SK-N-SH (cell line): ENCODE measurements around the gene TBX2. TPM values are rescaled to one million over a fixed set of nuclear protein-coding genes. Genes with fewer than 3 reads are reported as not detected.
A peak's percentile ranks its signal among the peaks of the same experiment; 100 is the strongest.

Source experiments
- CTCF ChIA-PET: fragments of 300-600, 350-600 bp; formaldehyde crosslinking; extraction: SDS; loops from one replicate; lab custom pipeline; 2021; lab: Yijun Ruan, JAX
- POLR2A ChIA-PET: fragments of 350-600 bp; sonication (Branson Sonifier 250); formaldehyde crosslinking; extraction: SDS; loops from one replicate; lab custom pipeline; 2020; ENCODE audit warnings: antibody characterized with exemption, inconsistent platforms; lab: Yijun Ruan, JAX
- DNase-seq: peaks from one replicate; pipeline ENCODE4 v3.0.0; 2012
- H2AFZ ChIP-seq: fragments of 200-600 bp; sonication (generic); 2 replicates; pipeline ENCODE4 v1.8.1; 2016; ENCODE audit warnings: antibody characterized with exemption, mild to moderate bottlenecking, low read depth
- H3F3A ChIP-seq: fragments of 200-600 bp; sonication (generic); replicated peaks from 2 replicates; pipeline ENCODE3; 2016; ENCODE audit warnings: antibody characterized with exemption, mild to moderate bottlenecking; ENCODE audit not compliant: insufficient read depth
- H3K27ac ChIP-seq, 2 experiments: fragments of 200-500 bp in 1 of 2; fragments of 200-600 bp in 1 of 2; sonication (Bioruptor generic) in 1 of 2; sonication (generic), shearing (Covaris generic) in 1 of 2; 2 replicates each; pipeline versions ENCODE4 v1.5.1 to v1.6.1; 2014 to 2016; ENCODE audit warnings: low read depth in 2 of 2, inconsistent platforms in 1 of 2, low read length in 1 of 2, mild to moderate bottlenecking in 1 of 2, mixed read lengths in 1 of 2
- H3K27me3 ChIP-seq: fragments of 200-600 bp; sonication (generic), shearing (Covaris generic); 2 replicates; pipeline ENCODE4 v1.6.1; 2016; ENCODE audit warnings: mixed run types; ENCODE audit not compliant: insufficient read depth
- H3K36me3 ChIP-seq, 2 experiments: fragments of 200-500 bp in 1 of 2; fragments of 200-600 bp in 1 of 2; sonication (Bioruptor generic) in 1 of 2; sonication (generic) in 1 of 2; replicated peaks in 1 of 2; 2 replicates each; pipeline versions ENCODE3 to v1.5.1; 2014 to 2016; ENCODE audit warnings: low read length in 1 of 2, mild to moderate bottlenecking in 1 of 2; ENCODE audit not compliant: insufficient read depth in 2 of 2, control insufficient read depth in 1 of 2
- H3K4me1 ChIP-seq, 2 experiments: fragments of 200-500 bp in 1 of 2; fragments of 200-600 bp in 1 of 2; sonication (Bioruptor generic) in 1 of 2; sonication (generic), shearing (Covaris generic) in 1 of 2; 2 replicates each; pipeline versions ENCODE4 v1.5.1 to v1.6.1; 2014 to 2016; ENCODE audit warnings: low read depth in 1 of 2, low read length in 1 of 2, mixed run types in 1 of 2; ENCODE audit not compliant: insufficient read depth in 2 of 2, control insufficient read depth in 1 of 2
- H3K4me2 ChIP-seq: fragments of 200-600 bp; sonication (generic), shearing (Covaris generic); 2 replicates; pipeline ENCODE4 v1.6.1; 2017; ENCODE audit warnings: mixed run types
- H3K4me3 ChIP-seq, 2 experiments: fragments of 200-500 bp in 1 of 2; fragments of 200-600 bp in 1 of 2; sonication (Bioruptor generic) in 1 of 2; sonication (generic), shearing (Covaris generic) in 1 of 2; 2 replicates each; pipeline versions ENCODE4 v1.5.1 to v1.8.1; 2014 to 2016; ENCODE audit warnings: low read depth in 2 of 2, inconsistent platforms in 1 of 2, low read length in 1 of 2, mild to moderate bottlenecking in 1 of 2, mixed read lengths in 1 of 2, moderate library complexity in 1 of 2
- H3K79me2 ChIP-seq: fragments of 200-600 bp; sonication (generic); 2 replicates; pipeline ENCODE4 v1.8.1; 2017; ENCODE audit warnings: mild to moderate bottlenecking; ENCODE audit not compliant: insufficient read depth
- H3K9ac ChIP-seq: fragments of 200-600 bp; sonication (generic); 2 replicates; pipeline ENCODE4 v1.6.1; 2017; ENCODE audit warnings: mixed run types
- H3K9me2 ChIP-seq: fragments of 200-600 bp; sonication (generic); 2 replicates; pipeline ENCODE4 v1.6.1; 2017; ENCODE audit warnings: mixed run types
- H3K9me3 ChIP-seq: fragments of 200-600 bp; sonication (generic); 2 replicates; pipeline ENCODE4 v1.6.1; 2017; ENCODE audit warnings: mixed run types, mild to moderate bottlenecking, moderate library complexity
- H4K20me1 ChIP-seq: fragments of 200-600 bp; sonication (generic); 2 replicates; pipeline ENCODE4 v1.6.1; 2017; ENCODE audit warnings: mild to moderate bottlenecking, mixed run types; ENCODE audit not compliant: insufficient read depth
- CHD2 ChIP-seq: fragments of 150-350 bp; IDR thresholded peaks from 2 replicates; pipeline ENCODE4 v1.6.1; 2018; ENCODE audit warnings: low read length; ENCODE audit not compliant: partially characterized antibody
- EP300 ChIP-seq, 2 experiments: IDR thresholded peaks; 2 replicates each; pipeline versions ENCODE4 v1.4.0 to v1.6.1; 2012; ENCODE audit warnings: borderline replicate concordance in 1 of 2, low read depth in 1 of 2, low read length in 1 of 2
- FOXJ3 ChIP-seq: sonication (generic); formaldehyde crosslinking; IDR thresholded peaks from 2 replicates; pipeline ENCODE4 v1.5.1; 2020; ENCODE audit warnings: mild to moderate bottlenecking, missing genetic modification reagents
- GATA2 ChIP-seq: sonication (generic); formaldehyde crosslinking; IDR thresholded peaks from 2 replicates; pipeline ENCODE4 v1.5.0; 2020; ENCODE audit warnings: mild to moderate bottlenecking, missing genetic modification reagents
- MXI1 ChIP-seq: IDR thresholded peaks from 2 replicates; pipeline ENCODE4 v1.6.1; 2012; ENCODE audit warnings: mild to moderate bottlenecking, low read depth, low read length, improper control_type of control experiment
- RCOR1 ChIP-seq: fragments of 150-350 bp; IDR thresholded peaks from 2 replicates; pipeline ENCODE4 v1.6.1; 2017; ENCODE audit warnings: antibody characterized with exemption, low read length
- RFX5 ChIP-seq: IDR thresholded peaks from 2 replicates; pipeline ENCODE4 v1.6.1; 2012; ENCODE audit warnings: mild to moderate bottlenecking, improper control_type of control experiment, low read length
- SMC3 ChIP-seq: IDR thresholded peaks from 2 replicates; pipeline ENCODE4 v1.6.1; 2012; ENCODE audit warnings: low read depth, low read length, improper control_type of control experiment
- TCF12 ChIP-seq: IDR thresholded peaks from 2 replicates; pipeline ENCODE4 v1.4.0; 2012
- YY1 ChIP-seq: IDR thresholded peaks from 2 replicates; pipeline ENCODE4 v1.4.0; 2012; ENCODE audit warnings: low read depth, mild to moderate bottlenecking
- WGBS: methylation state at CpG from one replicate; pipeline ENCODE4 v1.1.6; 2017; ENCODE audit warnings: low lambda C conversion rate; 5-methylcytosine and 5-hydroxymethylcytosine counted together
- polyA plus RNA-seq, 3 experiments: library from polyadenylated mRNA; depleted of rRNA; stranded (reverse); fragments of >200 nt; gene quantifications; 2 replicates each; pipeline ENCODE4 v1.2.3, GENCODE V29; 2012
- TF ChIP-seq, protein P1 (sequence below): fragments of 150-350 bp; IDR thresholded peaks from 2 replicates; pipeline ENCODE4 v1.6.1; 2016; ENCODE audit warnings: mild to moderate bottlenecking, low read depth, low read length
- TF ChIP-seq, protein P2 (sequence below): IDR thresholded peaks from 2 replicates; pipeline ENCODE4 v1.6.1; 2012; ENCODE audit warnings: mild to moderate bottlenecking, low read depth, low read length, moderate library complexity

TBX2 gene
- polyA plus RNA-seq, 1 of the 3 experiments (the other 2 are of a cell fraction), result 57.8 TPM

DNA sequence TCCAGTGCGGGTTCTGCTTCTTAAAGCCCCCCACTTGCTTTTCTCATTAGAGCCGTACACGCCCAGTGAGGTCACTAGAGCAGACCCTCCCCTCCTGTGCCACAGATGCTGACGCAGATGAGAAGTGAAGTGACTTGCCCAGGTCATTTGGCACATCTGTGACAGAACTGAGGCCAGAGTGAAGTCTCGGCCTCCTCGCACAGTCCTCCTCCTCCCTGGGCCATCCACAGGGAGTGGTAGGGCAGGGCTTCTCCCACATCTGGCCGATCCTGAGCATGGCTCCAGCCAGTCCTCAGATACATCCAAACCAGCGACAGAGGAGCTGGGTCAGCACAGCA is 15.3 kb upstream of the TBX2 start:
- TF ChIP-seq CHD2 (peak; percentile 41), RFX5 (no peak), RCOR1 (no peak)
- TF ChIP-seq, protein P1, sequence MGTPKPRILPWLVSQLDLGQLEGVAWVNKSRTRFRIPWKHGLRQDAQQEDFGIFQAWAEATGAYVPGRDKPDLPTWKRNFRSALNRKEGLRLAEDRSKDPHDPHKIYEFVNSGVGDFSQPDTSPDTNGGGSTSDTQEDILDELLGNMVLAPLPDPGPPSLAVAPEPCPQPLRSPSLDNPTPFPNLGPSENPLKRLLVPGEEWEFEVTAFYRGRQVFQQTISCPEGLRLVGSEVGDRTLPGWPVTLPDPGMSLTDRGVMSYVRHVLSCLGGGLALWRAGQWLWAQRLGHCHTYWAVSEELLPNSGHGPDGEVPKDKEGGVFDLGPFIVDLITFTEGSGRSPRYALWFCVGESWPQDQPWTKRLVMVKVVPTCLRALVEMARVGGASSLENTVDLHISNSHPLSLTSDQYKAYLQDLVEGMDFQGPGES, result no peak
- no peak overlapping the region for H3K9ac ChIP-seq
- WGBS, result 89% methylated on average over 8 of the region's 8 CpGs
- no peak for DNase-seq
- no peaks in the 10 kb centered on the region for H3K36me3 ChIP-seq
- no peaks in the 10 kb centered on the region for H3K27me3 ChIP-seq
- H3K9me2 ChIP-seq, result no peaks in the 10 kb centered on the region
- H4K20me1 ChIP-seq, result no peaks in the 10 kb centered on the region
- H3F3A ChIP-seq, result no peaks in the 10 kb centered on the region
- H3K27ac ChIP-seq, result peak overlapping the region; percentile 34 to 97; a peak in 3 of 4 replicates
- no peak overlapping the region for H3K4me3 ChIP-seq
- H3K4me1 ChIP-seq, result peaks cover 0 to 92% of the 10 kb centered on the region in 2 experiments; a peak in 3 of 4 replicates
- POLR2A ChIA-PET, result interaction anchor here (0.5 to 7.5 kb wide), 10 partner anchors 12 to 243 kb away, joined by 3 to 105 read pairs (median 4); partner anchors contain the start of gene TBX2
- no peaks in the 10 kb centered on the region for H3K79me2 ChIP-seq
- no peaks in the 10 kb centered on the region for H3K9me3 ChIP-seq
- H2AFZ ChIP-seq, result no peak overlapping the region
- CTCF ChIA-PET, result interaction anchor here (0.7 to 9.4 kb wide), 12 partner anchors 13 to 383 kb away, joined by 3 to 133 read pairs (median 5); partner anchors contain the start of gene TBX2
- no peak overlapping the region; the same call in 1 of the 2 replicates for H3K4me2 ChIP-seq

DNA sequence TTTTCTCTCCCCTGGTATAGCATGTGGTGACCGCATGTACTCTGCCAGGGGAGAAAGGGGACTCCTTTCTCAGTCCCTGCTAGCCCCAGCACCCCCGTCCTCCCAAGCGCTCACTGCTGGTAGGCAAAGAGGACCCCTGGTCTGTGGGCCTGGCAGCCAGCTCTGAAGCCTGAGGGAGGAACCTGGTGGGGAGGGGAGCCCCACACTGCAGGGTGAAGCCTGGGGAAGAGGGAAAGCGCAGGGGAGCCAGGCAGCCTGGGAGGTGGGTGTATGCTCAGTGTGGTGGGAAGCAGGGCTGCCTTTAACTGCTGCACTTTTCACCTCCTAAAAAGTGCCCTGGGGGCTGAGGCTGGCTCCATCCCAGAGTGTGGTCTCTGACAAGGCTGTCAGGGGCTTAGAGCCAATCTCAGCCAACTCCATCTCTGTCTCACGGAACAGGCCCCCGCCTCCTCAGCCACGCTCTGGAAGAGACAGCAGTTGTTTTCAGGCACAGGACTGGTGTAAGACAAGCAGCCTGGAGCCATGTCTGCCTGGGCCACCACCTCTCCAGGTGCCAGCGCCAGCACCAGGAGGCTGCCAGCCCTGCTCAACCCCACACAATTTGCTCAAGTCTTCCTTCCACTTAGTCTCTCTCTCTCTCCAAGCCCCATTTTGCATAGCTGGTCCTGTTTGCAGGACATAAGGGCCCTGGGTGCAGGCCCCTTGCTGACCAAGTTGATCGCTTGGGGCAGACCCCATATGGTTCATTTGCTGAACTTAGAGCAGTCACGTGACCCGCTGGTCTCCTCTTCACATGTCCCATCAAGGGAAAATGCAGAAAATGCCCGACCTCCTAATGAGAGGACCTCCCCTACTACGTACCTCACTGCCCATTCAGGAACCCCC is 14.7 kb upstream of the TBX2 start:
- no peaks in the 10 kb centered on the region for H3K27me3 ChIP-seq
- peak; percentile 42; the same call in 1 of the 2 replicates for TF ChIP-seq RCOR1
- TF ChIP-seq CHD2, result peak; percentile 30
- TF ChIP-seq GATA2 (CRISPR knock-in tag), result no peak; the same call in 1 of the 2 replicates
- peak; percentile 14; the same call in 1 of the 2 replicates for TF ChIP-seq SMC3
- TF ChIP-seq TCF12, result no peak
- peak; percentile 95 for TF ChIP-seq FOXJ3
- no peak for TF ChIP-seq YY1
- TF ChIP-seq EP300 (IDR thresholded peaks at IDR 0.05; ENCODE audit: borderline replicate concordance in 1 of 2, low read depth in 1 of 2, low read length in 1 of 2), result peak in 1 of 2 experiments; percentile 88; a peak in 2 of 4 replicates
- peak; percentile 63; the same call in 1 of the 2 replicates for TF ChIP-seq MXI1
- TF ChIP-seq, protein P2, sequence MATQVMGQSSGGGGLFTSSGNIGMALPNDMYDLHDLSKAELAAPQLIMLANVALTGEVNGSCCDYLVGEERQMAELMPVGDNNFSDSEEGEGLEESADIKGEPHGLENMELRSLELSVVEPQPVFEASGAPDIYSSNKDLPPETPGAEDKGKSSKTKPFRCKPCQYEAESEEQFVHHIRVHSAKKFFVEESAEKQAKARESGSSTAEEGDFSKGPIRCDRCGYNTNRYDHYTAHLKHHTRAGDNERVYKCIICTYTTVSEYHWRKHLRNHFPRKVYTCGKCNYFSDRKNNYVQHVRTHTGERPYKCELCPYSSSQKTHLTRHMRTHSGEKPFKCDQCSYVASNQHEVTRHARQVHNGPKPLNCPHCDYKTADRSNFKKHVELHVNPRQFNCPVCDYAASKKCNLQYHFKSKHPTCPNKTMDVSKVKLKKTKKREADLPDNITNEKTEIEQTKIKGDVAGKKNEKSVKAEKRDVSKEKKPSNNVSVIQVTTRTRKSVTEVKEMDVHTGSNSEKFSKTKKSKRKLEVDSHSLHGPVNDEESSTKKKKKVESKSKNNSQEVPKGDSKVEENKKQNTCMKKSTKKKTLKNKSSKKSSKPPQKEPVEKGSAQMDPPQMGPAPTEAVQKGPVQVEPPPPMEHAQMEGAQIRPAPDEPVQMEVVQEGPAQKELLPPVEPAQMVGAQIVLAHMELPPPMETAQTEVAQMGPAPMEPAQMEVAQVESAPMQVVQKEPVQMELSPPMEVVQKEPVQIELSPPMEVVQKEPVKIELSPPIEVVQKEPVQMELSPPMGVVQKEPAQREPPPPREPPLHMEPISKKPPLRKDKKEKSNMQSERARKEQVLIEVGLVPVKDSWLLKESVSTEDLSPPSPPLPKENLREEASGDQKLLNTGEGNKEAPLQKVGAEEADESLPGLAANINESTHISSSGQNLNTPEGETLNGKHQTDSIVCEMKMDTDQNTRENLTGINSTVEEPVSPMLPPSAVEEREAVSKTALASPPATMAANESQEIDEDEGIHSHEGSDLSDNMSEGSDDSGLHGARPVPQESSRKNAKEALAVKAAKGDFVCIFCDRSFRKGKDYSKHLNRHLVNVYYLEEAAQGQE, result no peak
- no peaks in the 10 kb centered on the region for H3K79me2 ChIP-seq
- DNase-seq, result peak; percentile 91
- no peak overlapping the region for H3K4me3 ChIP-seq
- H3K9me3 ChIP-seq, result no peaks in the 10 kb centered on the region
- no peaks in the 10 kb centered on the region for H3F3A ChIP-seq
- POLR2A ChIA-PET, result interaction anchor here (0.5 to 7.5 kb wide), 7 partner anchors 12 to 244 kb away, joined by 3 to 105 read pairs (median 5); partner anchors contain the start of gene TBX2
- no peak overlapping the region for H3K4me2 ChIP-seq
- no peaks in the 10 kb centered on the region for H3K9me2 ChIP-seq
- no peak overlapping the region for H2AFZ ChIP-seq
- peak overlapping the region; percentile 34 to 97; a peak in 3 of 4 replicates for H3K27ac ChIP-seq
- no peaks in the 10 kb centered on the region for H3K36me3 ChIP-seq
- H4K20me1 ChIP-seq, result no peaks in the 10 kb centered on the region
- CTCF ChIA-PET, result interaction anchor here (0.8 to 9.4 kb wide), 15 partner anchors 13 to 664 kb away, joined by 3 to 133 read pairs (median 4); partner anchors contain the start of gene TBX2
- H3K4me1 ChIP-seq, result peaks cover 0 to 87% of the 10 kb centered on the region in 2 experiments; a peak in 3 of 4 replicates
- WGBS, result 94% methylated on average over 13 of the region's 13 CpGs
- no peak overlapping the region for H3K9ac ChIP-seq
